Measurements from ENCODE around the gene RPS4Y1.

DNA sequence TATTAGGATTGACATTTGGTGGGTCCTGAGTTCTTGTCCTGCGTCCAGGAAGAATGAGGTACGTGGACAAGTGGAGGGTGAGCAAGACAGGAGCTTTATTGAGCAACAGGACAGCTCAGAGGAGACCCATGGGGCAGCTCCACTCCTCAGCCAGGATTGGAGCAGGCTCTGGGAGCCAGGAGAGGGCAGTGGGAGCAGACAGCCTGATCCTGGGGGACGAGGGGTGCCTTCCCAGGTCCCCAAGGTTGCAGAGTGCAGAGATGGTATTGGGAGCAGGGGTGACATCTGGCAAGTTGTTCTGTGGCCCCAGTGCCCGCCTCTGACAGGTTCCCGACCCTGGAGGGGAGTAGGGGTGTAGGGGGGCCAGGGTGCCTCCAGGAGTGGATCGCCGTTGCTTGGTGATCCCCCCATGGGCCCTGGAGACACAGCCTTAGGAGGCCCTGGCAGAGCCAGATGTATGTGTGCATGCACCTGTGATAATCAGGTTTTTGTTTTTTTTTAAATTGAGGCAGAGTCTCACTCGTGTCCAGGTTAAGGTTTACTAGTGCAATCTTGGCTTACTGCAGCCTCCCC lies 26.7 kb downstream of the RPS4Y1 start:
- TF ChIP-seq ZNF274 (IDR thresholded peaks at IDR 0.05; ENCODE audit: low read depth, low read length) (no peak), SUZ12 (IDR thresholded peaks at IDR 0.05; ENCODE audit: extremely low read depth, insufficient read depth, insufficient read length) (no peak), YY1 (IDR thresholded peaks at IDR 0.05; ENCODE audit: insufficient read depth, insufficient read length) (no peak)

Measured in NT2/D1 (cell line).